H1 (cell line): ENCODE data around the gene CMSS1. TPM values are rescaled to one million over a fixed set of nuclear protein-coding genes. Genes with fewer than 3 reads are reported as not detected.

Experiments
- CTCF ChIA-PET: fragments of 300-600 bp; sonication (Branson Sonifier 250); formaldehyde crosslinking; loops from one replicate; lab custom pipeline; 2021; ENCODE audit not compliant: partially characterized antibody; lab: Charles Lee
- POLR2A ChIA-PET: fragments of 300-600 bp; sonication (Branson Sonifier 250); formaldehyde crosslinking; loops from one replicate; lab custom pipeline; 2021; ENCODE audit warnings: inconsistent platforms; ENCODE audit not compliant: partially characterized antibody; lab: Charles Lee
- DNase-seq, 2 experiments: peaks; one replicate each; pipeline versions ENCODE4 v3.0.0 to v3.0.0-alpha.2; 2010 to 2022; ENCODE audit warnings: low spot score in 2 of 2, low read depth in 1 of 2, mixed read lengths in 1 of 2
- FAIRE-seq: peaks from 2 replicates; lab custom pipeline; 2011; peaks lifted over from hg19 to GRCh38; lab: Jason Lieb, UNC
- H2AFZ ChIP-seq: 2 replicates; pipeline ENCODE4 v1.8.1; 2012; ENCODE audit warnings: low read length, inconsistent platforms
- H2AK5ac ChIP-seq: 2 replicates; pipeline ENCODE4 v1.6.1; 2013; ENCODE audit warnings: low read depth, low read length
- H2BK120ac ChIP-seq: replicated peaks from 2 replicates; pipeline ENCODE3; 2013; ENCODE audit warnings: low read depth, low read length, inconsistent platforms
- H2BK12ac ChIP-seq: 2 replicates; pipeline ENCODE4 v1.6.1; 2013; ENCODE audit warnings: low read depth, low read length
- H2BK15ac ChIP-seq: 2 replicates; pipeline ENCODE4 v1.6.1; 2013; ENCODE audit warnings: low read length
- H2BK20ac ChIP-seq: 2 replicates; pipeline ENCODE4 v1.6.1; 2013; ENCODE audit warnings: low read length
- H2BK5ac ChIP-seq: 2 replicates; pipeline ENCODE4 v1.6.1; 2013; ENCODE audit warnings: low read depth, low read length
- H3K14ac ChIP-seq: 2 replicates; pipeline ENCODE4 v1.6.1; 2013; ENCODE audit warnings: inconsistent platforms; ENCODE audit not compliant: insufficient read length
- H3K18ac ChIP-seq: 2 replicates; pipeline ENCODE4 v1.6.1; 2013; ENCODE audit warnings: low read length; ENCODE audit errors: extremely low read depth
- H3K23ac ChIP-seq: 2 replicates; pipeline ENCODE4 v1.6.1; 2013; ENCODE audit warnings: inconsistent platforms; ENCODE audit not compliant: insufficient read length
- H3K23me2 ChIP-seq: 2 replicates; pipeline ENCODE4 v1.6.1; 2013; ENCODE audit warnings: low read depth, low read length
- H3K27ac ChIP-seq: 2 replicates; pipeline ENCODE4 v1.6.1; 2011; ENCODE audit warnings: low read depth, low read length, inconsistent platforms
- H3K27me3 ChIP-seq, 4 experiments: replicated peaks in 1 of 4; 1 replicate in 1 of 4; 2 replicates in 3 of 4; pipeline versions ENCODE4 v1.6.1 to v1.8.1; 2011 to 2013; ENCODE audit warnings: low read length in 3 of 4, mild to moderate bottlenecking in 3 of 4, inconsistent platforms in 2 of 4, mixed read lengths in 2 of 4, moderate library complexity in 1 of 4; ENCODE audit not compliant: control insufficient read depth in 3 of 4, insufficient read depth in 3 of 4; ENCODE audit errors: extremely low read depth in 1 of 4
- H3K36me3 ChIP-seq, 4 experiments: 2 replicates each; pipeline versions ENCODE4 v1.6.1 to v1.8.1; 2011 to 2013; ENCODE audit warnings: mild to moderate bottlenecking in 4 of 4, low read length in 3 of 4, moderate library complexity in 2 of 4, control low read depth in 1 of 4, inconsistent platforms in 1 of 4; ENCODE audit not compliant: insufficient read depth in 4 of 4, control insufficient read depth in 2 of 4
- H3K4ac ChIP-seq: replicated peaks from 2 replicates; pipeline ENCODE3; 2013; ENCODE audit warnings: low read length, low read depth, mixed read lengths, inconsistent platforms; ENCODE audit not compliant: insufficient read length
- H3K4me1 ChIP-seq, 4 experiments: replicated peaks in 1 of 4; 1 replicate in 1 of 4; 2 replicates in 3 of 4; pipeline versions ENCODE4 v1.6.1 to v1.8.1; 2011 to 2013; ENCODE audit warnings: low read length in 3 of 4, inconsistent platforms in 2 of 4, mixed read lengths in 1 of 4; ENCODE audit not compliant: insufficient read depth in 4 of 4, control insufficient read depth in 3 of 4
- H3K4me2 ChIP-seq, 2 experiments: 2 replicates each; pipeline versions ENCODE4 v1.6.1 to v1.8.1; 2011 to 2013; ENCODE audit warnings: low read depth in 2 of 2, low read length in 2 of 2, control low read depth in 1 of 2, inconsistent platforms in 1 of 2, mild to moderate bottlenecking in 1 of 2; ENCODE audit not compliant: insufficient read depth in 1 of 2
- H3K4me3 ChIP-seq, 4 experiments: fragments of 200-600, 300-600 bp in 1 of 4; sonication (generic), shearing (Covaris generic), sonication (Bioruptor Twin) in 1 of 4; 2 replicates each; pipeline versions ENCODE4 v1.5.1 to v1.8.1; 2011 to 2016; ENCODE audit warnings: low read length in 4 of 4, low read depth in 3 of 4, control low read depth in 2 of 4, inconsistent platforms in 2 of 4, mild to moderate bottlenecking in 2 of 4, mixed read lengths in 1 of 4, moderate library complexity in 1 of 4; ENCODE audit not compliant: insufficient read depth in 2 of 4; ENCODE audit errors: extremely low read depth in 1 of 4
- H3K56ac ChIP-seq: replicated peaks from 2 replicates; pipeline ENCODE3; 2013; ENCODE audit warnings: low read depth, mild to moderate bottlenecking, mixed read lengths, low read length, inconsistent platforms; ENCODE audit not compliant: insufficient read length
- H3K79me1 ChIP-seq: 2 replicates; pipeline ENCODE4 v1.6.1; 2013; ENCODE audit warnings: low read depth, low read length, control low read depth
- H3K79me2 ChIP-seq, 2 experiments: 2 replicates each; pipeline versions ENCODE4 v1.6.1 to v1.8.1; 2012 to 2013; ENCODE audit warnings: low read length in 2 of 2, mild to moderate bottlenecking in 2 of 2, inconsistent platforms in 1 of 2; ENCODE audit not compliant: insufficient read depth in 2 of 2, control insufficient read depth in 1 of 2
- H3K9ac ChIP-seq, 4 experiments: replicated peaks in 1 of 4; 1 replicate in 1 of 4; 2 replicates in 3 of 4; pipeline versions ENCODE4 v1.6.1 to v1.8.1; 2011 to 2013; ENCODE audit warnings: low read depth in 3 of 4, low read length in 3 of 4, control low read depth in 2 of 4, mild to moderate bottlenecking in 2 of 4, moderate library complexity in 2 of 4, inconsistent platforms in 1 of 4; ENCODE audit errors: extremely low read depth in 1 of 4
- H3K9me3 ChIP-seq, 2 experiments: 2 replicates each; pipeline versions ENCODE4 v1.6.1 to v1.8.1; 2012 to 2013; ENCODE audit warnings: mild to moderate bottlenecking in 2 of 2, moderate library complexity in 2 of 2, control low read depth in 1 of 2, inconsistent platforms in 1 of 2, low read depth in 1 of 2, low read length in 1 of 2, mixed read lengths in 1 of 2; ENCODE audit not compliant: insufficient read depth in 2 of 2
- H4K20me1 ChIP-seq, 2 experiments: replicated peaks in 1 of 2; 2 replicates each; pipeline versions ENCODE3 to v1.8.1; 2011 to 2013; ENCODE audit warnings: inconsistent platforms in 2 of 2, low read length in 2 of 2, mild to moderate bottlenecking in 1 of 2; ENCODE audit not compliant: insufficient read depth in 2 of 2, control insufficient read depth in 1 of 2
- H4K5ac ChIP-seq: 2 replicates; pipeline ENCODE4 v1.6.1; 2013; ENCODE audit warnings: low read length, low read depth, mixed read lengths, inconsistent platforms; ENCODE audit not compliant: insufficient read length
- H4K8ac ChIP-seq: 2 replicates; pipeline ENCODE4 v1.8.0; 2013; ENCODE audit warnings: mild to moderate bottlenecking, moderate library complexity, low read length, inconsistent platforms; ENCODE audit not compliant: insufficient read depth; ENCODE audit errors: extremely low read depth
- H4K91ac ChIP-seq: replicated peaks from 2 replicates; pipeline ENCODE3; 2013; ENCODE audit warnings: low read length, mixed read lengths, inconsistent platforms; ENCODE audit not compliant: insufficient read length
- CHD1 ChIP-seq: IDR thresholded peaks from 2 replicates; pipeline ENCODE4 v1.6.1; 2012; ENCODE audit warnings: low read depth, low read length, improper control_type of control experiment
- CHD2 ChIP-seq: IDR thresholded peaks from 2 replicates; pipeline ENCODE4 v1.6.1; 2012; ENCODE audit warnings: low read length, improper control_type of control experiment
- CREB1 ChIP-seq: IDR thresholded peaks from 2 replicates; pipeline ENCODE4 v1.6.1; 2012; ENCODE audit warnings: inconsistent platforms
- CTBP2 ChIP-seq: IDR thresholded peaks from 2 replicates; pipeline ENCODE4 v1.7.0; 2011; ENCODE audit warnings: borderline replicate concordance, mild to moderate bottlenecking, moderate library complexity, mixed read lengths, low read length; ENCODE audit not compliant: insufficient read depth, insufficient read length
- EZH2 ChIP-seq: fragments of 200-600 bp; sonication (generic); IDR thresholded peaks from 2 replicates; pipeline ENCODE4 v1.7.1; 2012; ENCODE audit warnings: low read depth, mild to moderate bottlenecking, moderate library complexity, low read length, inconsistent platforms; ENCODE audit not compliant: severe bottlenecking
- GABPA ChIP-seq: IDR thresholded peaks from 2 replicates; pipeline ENCODE4 v1.6.1; 2011; ENCODE audit warnings: mild to moderate bottlenecking, low read length, moderate library complexity, borderline replicate concordance; ENCODE audit not compliant: insufficient read depth
- HDAC2 ChIP-seq, 2 experiments: fragments of 300-600 bp in 1 of 2; sonication (generic) in 1 of 2; IDR thresholded peaks; 2 replicates each; pipeline ENCODE4 v1.6.1; 2011 to 2012; ENCODE audit warnings: low read depth in 2 of 2, low read length in 2 of 2, mild to moderate bottlenecking in 2 of 2, moderate library complexity in 2 of 2, borderline replicate concordance in 1 of 2, inconsistent platforms in 1 of 2
- HDAC6 ChIP-seq: IDR thresholded peaks from one replicate; pipeline ENCODE4 v1.7.1; 2012; ENCODE audit warnings: low read depth, mild to moderate bottlenecking, inconsistent platforms, low read length, moderate library complexity
- KDM4A ChIP-seq: IDR thresholded peaks from one replicate; pipeline ENCODE4 v1.7.1; 2012; ENCODE audit warnings: low read depth, mild to moderate bottlenecking, moderate library complexity, low read length, inconsistent platforms; ENCODE audit not compliant: severe bottlenecking
- NANOG ChIP-seq: IDR thresholded peaks from 2 replicates; pipeline ENCODE4 v1.6.1; 2011; ENCODE audit warnings: low read length, low read depth, mild to moderate bottlenecking, inconsistent platforms; ENCODE audit not compliant: insufficient read depth, poor library complexity, severe bottlenecking
- RAD21 ChIP-seq, 2 experiments: IDR thresholded peaks in 1 of 2; conservative IDR thresholded peaks in 1 of 2; 2 replicates each; pipeline ENCODE4 v1.6.1; 2011; ENCODE audit warnings: low read depth in 2 of 2, low read length in 2 of 2, improper control_type of control experiment in 1 of 2, inconsistent platforms in 1 of 2, mild to moderate bottlenecking in 1 of 2, moderate library complexity in 1 of 2
- ZNF274 ChIP-seq: IDR thresholded peaks from 2 replicates; pipeline ENCODE4 v1.7.0; 2012; ENCODE audit warnings: low read length, borderline replicate concordance; ENCODE audit errors: extremely low read depth
- WGBS, 2 experiments: shearing (Covaris generic) in 1 of 2; methylation state at CpG; one replicate each; pipeline versions ENCODE4 v1.1.6 to v1.1.7; 2013 to 2015; ENCODE audit warnings: low lambda C conversion rate in 2 of 2, mixed read lengths in 2 of 2, inconsistent platforms in 1 of 2, low coverage in 1 of 2, missing lambda C conversion rate in 1 of 2; ENCODE audit not compliant: insufficient replicate concordance in 2 of 2, insufficient coverage in 1 of 2, insufficient read length in 1 of 2; ENCODE audit errors: extremely low coverage in 1 of 2, missing lambda C conversion rate in 1 of 2; 5-methylcytosine and 5-hydroxymethylcytosine counted together
- polyA plus RNA-seq, 7 experiments: library from polyadenylated mRNA; depleted of rRNA in 3 of 7; stranded (reverse) in 5 of 7; unstranded in 2 of 7; fragments of >200 nt in 5 of 7; fragments of 200-250 nt in 2 of 7; gene quantifications; 1 replicate in 5 of 7; 2 replicates in 1 of 7; 4 replicates in 1 of 7; pipeline versions ENCODE4 v1.2.1 to v1.2.3, GENCODE V29; 2011 to 2013; ENCODE audit warnings: missing spikeins in 2 of 7, mixed read lengths in 2 of 7
- total RNA-seq: library from RNA; stranded (reverse); fragmentation: NEBNext Ultra II Directional; extraction: Animal tissue kit (Norgen Biotek cat#: 25700); gene quantifications from 2 replicates; pipeline ENCODE4 v1.2.1, GENCODE V29; 2021

Gene CMSS1
- total and polyA plus RNA-seq, 2 of the 8 experiments (the other 6 are each of a cell fraction or from before 2014, with no cell fraction given) = 15.2 to 75.1 TPM

DNA sequence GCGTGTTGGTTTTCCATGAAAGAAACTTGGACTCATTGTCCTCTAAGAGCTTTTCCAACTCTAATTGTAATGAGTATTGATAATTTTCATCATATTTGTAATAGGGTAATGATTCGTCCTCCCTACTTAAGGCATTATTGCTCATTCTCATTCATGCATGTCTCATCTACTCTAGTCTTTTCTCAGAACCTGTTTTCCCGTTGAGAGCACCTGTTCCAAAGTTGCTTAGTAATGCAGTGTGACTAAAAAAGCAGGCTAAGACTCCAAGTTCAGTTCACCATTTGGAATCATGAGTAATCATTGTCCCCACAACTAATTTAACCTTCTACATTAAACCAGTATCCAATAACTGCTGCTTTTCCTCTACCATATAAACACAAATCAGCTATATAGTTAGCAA lies 212.7 kb downstream of the CMSS1 start:
- H2BK5ac ChIP-seq = no peak overlapping the region
- H4K91ac ChIP-seq = no peak overlapping the region
- H3K27ac ChIP-seq = no peak overlapping the region
- H4K8ac ChIP-seq = no peak overlapping the region
- H3K23me2 ChIP-seq = no peaks in the 10 kb centered on the region
- CTCF ChIA-PET = interaction anchor here (1.1 to 1.2 kb wide), 3 partner anchors 15 to 224 kb away, joined by 3 to 4 read pairs (median 4); no protein-coding TSS in a partner anchor
- H2AK5ac ChIP-seq = no peak overlapping the region
- no peak overlapping the region for H3K4me3 ChIP-seq
- no peak for FAIRE-seq
- H3K4ac ChIP-seq = no peak overlapping the region
- H3K9ac ChIP-seq = no peak overlapping the region
- POLR2A ChIA-PET = interaction anchor here (1.7 kb wide), 1 partner anchor 11 kb away, joined by 4 read pairs; no protein-coding TSS in a partner anchor
- no peak overlapping the region for H2BK20ac ChIP-seq
- no peak for TF ChIP-seq HDAC6
- no peak for TF ChIP-seq ZNF274
- no peak for TF ChIP-seq HDAC2 (IDR thresholded peaks at IDR 0.05; ENCODE audit: borderline replicate concordance in 1 of 2, low read depth in 2 of 2, low read length in 2 of 2)
- TF ChIP-seq CHD2 = no peak
- no peak for TF ChIP-seq CTBP2
- no peak for TF ChIP-seq CREB1
- no peak for TF ChIP-seq CHD1
- TF ChIP-seq KDM4A = no peak
- TF ChIP-seq EZH2 = no peak
- TF ChIP-seq NANOG = no peak
- no peak for TF ChIP-seq RAD21 (IDR thresholded peaks at IDR 0.05 in 1 of 2, conservative IDR thresholded peaks at IDR 0.05 in 1 of 2; ENCODE audit: low read depth in 2 of 2, low read length in 2 of 2)
- no peak for TF ChIP-seq GABPA
- H2BK12ac ChIP-seq = no peak overlapping the region
- no peak overlapping the region for H3K23ac ChIP-seq
- no peaks in the 10 kb centered on the region for H3K79me1 ChIP-seq
- no peak overlapping the region for H2BK120ac ChIP-seq
- no peak overlapping the region for H3K4me2 ChIP-seq
- no peak overlapping the region for H3K18ac ChIP-seq
- no peak overlapping the region for H2BK15ac ChIP-seq
- no peak overlapping the region for H3K14ac ChIP-seq
- H3K9me3 ChIP-seq = no peaks in the 10 kb centered on the region
- 85% methylated on average over 3 of the region's 3 CpGs; no CpG with 5 or more reads in 1 of the 2 experiments for WGBS, 2 experiments
- no peak overlapping the region for H2AFZ ChIP-seq
- no peaks in the 10 kb centered on the region for H3K27me3 ChIP-seq
- H4K5ac ChIP-seq = no peak overlapping the region
- H3K79me2 ChIP-seq = no peaks in the 10 kb centered on the region
- H3K36me3 ChIP-seq = no peaks in the 10 kb centered on the region
- H4K20me1 ChIP-seq = no peaks in the 10 kb centered on the region
- peaks cover 0 to 5% (median 0%) of the 10 kb centered on the region in 4 experiments; a peak in 2 of 7 replicates for H3K4me1 ChIP-seq
- no peak overlapping the region for H3K56ac ChIP-seq
- no peak for DNase-seq
